ENCODE data around the gene TXNDC8. TPM values are rescaled to one million over a fixed set of nuclear protein-coding genes. Genes with fewer than 3 reads are reported as not detected.

TXNDC8 gene
- total and polyA plus RNA-seq, 2 of the 13 experiments (the other 11 are each of a cell fraction or from before 2014, with no cell fraction given): not detected

- TF ChIP-seq ZNF34 (CRISPR knock-in tag; IDR thresholded peaks at IDR 0.05; ENCODE audit: borderline replicate concordance) (no peak), ZNF781 (CRISPR knock-in tag; IDR thresholded peaks at IDR 0.05; ENCODE audit: borderline replicate concordance, not compliant biosample characterization) (no peak), CSRNP2 (CRISPR knock-in tag; conservative IDR thresholded peaks at IDR 0.05; ENCODE audit: low read depth) (peak; percentile 74; the same call in 1 of the 2 replicates), ZNF235 (CRISPR knock-in tag; IDR thresholded peaks at IDR 0.05; ENCODE audit: borderline replicate concordance) (peak; percentile 2; the same call in 1 of the 2 replicates), ZSCAN25 (CRISPR knock-in tag; IDR thresholded peaks at IDR 0.05) (no peak), ISL2 (CRISPR knock-in tag; IDR thresholded peaks at IDR 0.05) (0 out of 2 replicates have a peak, but pooled peaks have one; percentile 65), ZBTB14 (CRISPR knock-in tag; IDR thresholded peaks at IDR 0.05) (peak; percentile 91), ZNF746 (CRISPR knock-in tag; IDR thresholded peaks at IDR 0.05) (0 out of 2 replicates have a peak, but pooled peaks have one; percentile 63), ZNF558 (CRISPR knock-in tag; IDR thresholded peaks at IDR 0.05; ENCODE audit: borderline replicate concordance) (0 out of 2 replicates have a peak, but pooled peaks have one; percentile 26), FOXP1 (IDR thresholded peaks at IDR 0.05) (no peak), FOXP1 (CRISPR knock-in tag; IDR thresholded peaks at IDR 0.05) (0 out of 2 replicates have a peak, but pooled peaks have one; percentile 30), NFE2L1 (CRISPR knock-in tag; IDR thresholded peaks at IDR 0.05; ENCODE audit: borderline replicate concordance) (peak; percentile 97), KAT7 (CRISPR knock-in tag; IDR thresholded peaks at IDR 0.05; ENCODE audit: borderline replicate concordance) (no peak), STAG1 (CRISPR knock-in tag; IDR thresholded peaks at IDR 0.05) (peak; percentile 19; the same call in 1 of the 2 replicates), SKI (IDR thresholded peaks at IDR 0.05; ENCODE audit: partially characterized antibody) (peak; percentile 27), FOXK1 (CRISPR knock-in tag; IDR thresholded peaks at IDR 0.05; ENCODE audit: borderline replicate concordance, low read depth) (no peak), HMG20B (CRISPR knock-in tag; conservative IDR thresholded peaks at IDR 0.05) (no peak), ZNF713 (CRISPR knock-in tag; IDR thresholded peaks at IDR 0.05) (no peak)
- TF ChIP-seq, protein P1, sequence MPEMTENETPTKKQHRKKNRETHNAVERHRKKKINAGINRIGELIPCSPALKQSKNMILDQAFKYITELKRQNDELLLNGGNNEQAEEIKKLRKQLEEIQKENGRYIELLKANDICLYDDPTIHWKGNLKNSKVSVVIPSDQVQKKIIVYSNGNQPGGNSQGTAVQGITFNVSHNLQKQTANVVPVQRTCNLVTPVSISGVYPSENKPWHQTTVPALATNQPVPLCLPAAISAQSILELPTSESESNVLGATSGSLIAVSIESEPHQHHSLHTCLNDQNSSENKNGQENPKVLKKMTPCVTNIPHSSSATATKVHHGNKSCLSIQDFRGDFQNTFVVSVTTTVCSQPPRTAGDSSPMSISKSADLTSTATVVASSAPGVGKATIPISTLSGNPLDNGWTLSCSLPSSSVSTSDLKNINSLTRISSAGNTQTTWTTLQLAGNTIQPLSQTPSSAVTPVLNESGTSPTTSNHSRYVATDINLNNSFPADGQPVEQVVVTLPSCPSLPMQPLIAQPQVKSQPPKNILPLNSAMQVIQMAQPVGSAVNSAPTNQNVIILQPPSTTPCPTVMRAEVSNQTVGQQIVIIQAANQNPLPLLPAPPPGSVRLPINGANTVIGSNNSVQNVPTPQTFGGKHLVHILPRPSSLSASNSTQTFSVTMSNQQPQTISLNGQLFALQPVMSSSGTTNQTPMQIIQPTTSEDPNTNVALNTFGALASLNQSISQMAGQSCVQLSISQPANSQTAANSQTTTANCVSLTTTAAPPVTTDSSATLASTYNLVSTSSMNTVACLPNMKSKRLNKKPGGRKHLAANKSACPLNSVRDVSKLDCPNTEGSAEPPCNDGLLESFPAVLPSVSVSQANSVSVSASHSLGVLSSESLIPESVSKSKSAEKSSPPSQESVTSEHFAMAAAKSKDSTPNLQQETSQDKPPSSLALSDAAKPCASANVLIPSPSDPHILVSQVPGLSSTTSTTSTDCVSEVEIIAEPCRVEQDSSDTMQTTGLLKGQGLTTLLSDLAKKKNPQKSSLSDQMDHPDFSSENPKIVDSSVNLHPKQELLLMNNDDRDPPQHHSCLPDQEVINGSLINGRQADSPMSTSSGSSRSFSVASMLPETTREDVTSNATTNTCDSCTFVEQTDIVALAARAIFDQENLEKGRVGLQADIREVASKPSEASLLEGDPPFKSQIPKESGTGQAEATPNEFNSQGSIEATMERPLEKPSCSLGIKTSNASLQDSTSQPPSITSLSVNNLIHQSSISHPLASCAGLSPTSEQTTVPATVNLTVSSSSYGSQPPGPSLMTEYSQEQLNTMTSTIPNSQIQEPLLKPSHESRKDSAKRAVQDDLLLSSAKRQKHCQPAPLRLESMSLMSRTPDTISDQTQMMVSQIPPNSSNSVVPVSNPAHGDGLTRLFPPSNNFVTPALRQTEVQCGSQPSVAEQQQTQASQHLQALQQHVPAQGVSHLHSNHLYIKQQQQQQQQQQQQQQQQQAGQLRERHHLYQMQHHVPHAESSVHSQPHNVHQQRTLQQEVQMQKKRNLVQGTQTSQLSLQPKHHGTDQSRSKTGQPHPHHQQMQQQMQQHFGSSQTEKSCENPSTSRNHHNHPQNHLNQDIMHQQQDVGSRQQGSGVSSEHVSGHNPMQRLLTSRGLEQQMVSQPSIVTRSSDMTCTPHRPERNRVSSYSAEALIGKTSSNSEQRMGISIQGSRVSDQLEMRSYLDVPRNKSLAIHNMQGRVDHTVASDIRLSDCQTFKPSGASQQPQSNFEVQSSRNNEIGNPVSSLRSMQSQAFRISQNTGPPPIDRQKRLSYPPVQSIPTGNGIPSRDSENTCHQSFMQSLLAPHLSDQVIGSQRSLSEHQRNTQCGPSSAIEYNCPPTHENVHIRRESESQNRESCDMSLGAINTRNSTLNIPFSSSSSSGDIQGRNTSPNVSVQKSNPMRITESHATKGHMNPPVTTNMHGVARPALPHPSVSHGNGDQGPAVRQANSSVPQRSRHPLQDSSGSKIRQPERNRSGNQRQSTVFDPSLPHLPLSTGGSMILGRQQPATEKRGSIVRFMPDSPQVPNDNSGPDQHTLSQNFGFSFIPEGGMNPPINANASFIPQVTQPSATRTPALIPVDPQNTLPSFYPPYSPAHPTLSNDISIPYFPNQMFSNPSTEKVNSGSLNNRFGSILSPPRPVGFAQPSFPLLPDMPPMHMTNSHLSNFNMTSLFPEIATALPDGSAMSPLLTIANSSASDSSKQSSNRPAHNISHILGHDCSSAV (CRISPR knock-in tag; IDR thresholded peaks at IDR 0.05; ENCODE audit: borderline replicate concordance): no peak
These were observed 81.1 kb downstream of the TXNDC8 start, which contains the start of gene TXN (continued) for GRCh38 chr9:110256380-110257096.

All from HepG2 (cell line).